Activated CD4-positive, CD25-positive, alpha-beta regulatory T cell treated with anti-CD3 and anti-CD28 coated beads, Interleukin-2, amount 50 U/mL, for 72 hours (primary cell): ENCODE results near the gene GOLGA6A.

Source experiments
- DNase-seq: peaks from one replicate; pipeline ENCODE4 v3.0.0; 2021

GOLGA6A gene

DNA sequence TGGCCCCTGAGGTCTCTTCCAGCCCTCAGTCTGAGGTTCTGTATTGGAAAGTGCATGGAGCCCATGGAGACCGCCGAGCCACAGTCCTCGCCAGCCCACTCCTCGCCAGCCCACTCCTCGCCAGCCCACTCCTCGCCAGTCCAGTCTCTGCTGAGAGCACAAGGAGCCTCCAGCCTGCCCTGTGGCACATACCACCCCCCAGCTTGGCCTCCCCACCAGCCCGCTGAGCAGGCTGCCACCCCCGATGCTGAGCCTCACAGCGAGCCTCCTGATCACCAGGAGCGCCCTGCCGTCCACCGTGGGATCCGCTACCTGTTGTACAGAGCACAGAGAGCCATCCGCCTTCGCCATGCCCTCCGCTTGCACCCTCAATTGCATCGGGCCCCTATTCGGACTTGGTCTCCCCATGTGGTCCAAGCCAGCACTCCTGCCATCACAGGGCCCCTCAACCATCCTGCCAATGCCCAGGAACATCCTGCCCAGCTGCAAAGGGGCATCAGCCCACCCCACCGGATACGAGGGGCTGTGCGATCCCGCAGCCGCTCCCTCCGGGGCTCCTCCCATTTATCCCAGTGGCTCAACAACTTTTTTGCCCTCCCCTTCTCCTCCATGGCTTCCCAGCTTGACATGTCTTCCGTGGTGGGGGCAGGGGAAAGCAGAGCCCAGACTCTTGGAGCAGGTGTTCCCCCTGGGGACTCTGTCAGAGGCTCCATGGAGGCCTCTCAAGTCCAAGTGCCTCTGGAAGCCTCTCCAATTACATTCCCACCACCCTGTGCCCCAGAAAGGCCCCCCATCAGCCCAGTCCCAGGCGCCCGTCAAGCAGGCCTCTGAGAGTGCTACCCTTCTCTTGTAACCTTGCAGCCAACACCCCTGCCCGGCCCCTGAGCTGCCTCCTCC, 47.0 kb downstream of the GOLGA6A start:
- no peak for DNase-seq

DNA sequence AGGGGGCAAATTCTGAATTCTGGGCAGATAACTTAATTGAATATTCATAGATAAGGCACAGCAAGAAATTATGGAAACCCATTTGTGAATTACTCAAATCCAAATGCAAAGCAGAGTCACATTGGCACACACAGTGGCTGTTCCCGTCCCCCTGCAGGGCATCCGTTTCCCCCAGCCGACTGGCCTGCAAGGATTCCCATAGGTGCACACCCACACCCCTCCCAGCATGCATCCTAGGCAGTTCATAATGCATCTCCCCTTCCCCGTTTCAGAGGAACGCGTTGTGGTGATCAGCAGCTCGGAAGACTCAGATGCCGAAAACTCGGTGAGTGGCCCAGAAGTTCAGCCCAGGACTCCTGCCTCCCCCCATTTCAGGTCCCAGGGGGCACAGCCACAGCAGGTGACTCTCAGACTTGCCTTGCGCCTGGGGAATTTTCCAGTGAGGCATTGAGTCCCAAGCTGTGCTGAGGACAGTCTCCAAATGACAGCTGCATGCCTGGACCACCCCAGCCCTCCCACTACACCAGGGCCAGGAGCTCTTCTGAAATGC, 48.1 kb downstream of the GOLGA6A start:
- no peak for DNase-seq

DNA sequence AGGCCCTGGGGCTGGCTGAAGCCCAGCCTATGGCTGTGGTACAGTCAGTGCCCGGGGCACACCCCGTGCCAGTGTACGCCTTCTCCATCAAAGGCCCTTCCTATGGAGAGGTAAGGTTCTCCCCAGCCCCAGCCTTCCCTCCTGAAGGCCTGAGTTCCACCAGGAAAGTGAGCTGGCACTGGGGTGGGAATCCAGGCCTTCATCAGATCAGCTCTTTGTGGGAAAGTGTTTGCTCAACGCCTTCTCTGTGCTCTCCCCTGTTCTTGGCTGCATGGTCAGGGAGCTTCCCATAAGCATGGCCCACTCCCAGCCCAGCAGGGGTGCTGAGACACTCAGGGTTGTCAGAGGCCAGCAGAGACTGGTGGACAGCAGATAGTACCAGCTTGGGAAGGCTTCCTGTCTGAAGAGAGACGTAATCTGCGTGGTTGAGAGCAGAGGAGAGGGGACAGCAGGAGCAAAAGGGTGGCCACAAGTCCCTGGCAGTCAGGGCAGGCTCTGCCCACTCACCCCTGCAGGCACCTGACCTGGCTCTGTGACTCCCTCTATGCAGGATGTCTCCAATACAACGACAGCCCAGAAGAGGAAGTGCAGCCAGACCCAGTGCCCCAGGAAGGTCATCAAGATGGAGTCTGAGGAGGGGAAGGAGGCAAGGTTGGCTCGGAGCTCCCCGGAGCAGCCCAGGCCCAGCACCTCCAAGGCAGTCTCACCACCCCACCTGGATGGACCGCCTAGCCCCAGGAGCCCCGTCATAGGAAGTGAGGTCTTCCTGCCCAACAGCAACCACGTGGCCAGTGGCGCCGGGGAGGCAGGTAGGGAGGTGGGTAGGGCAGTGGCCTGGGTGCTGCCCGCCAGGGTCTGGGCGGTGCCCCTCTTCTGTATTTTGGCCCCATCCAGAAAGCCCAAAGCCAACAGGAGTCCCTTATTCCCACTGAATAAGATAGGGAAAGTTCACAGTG, 49.5 kb downstream of the GOLGA6A start:
- no peak for DNase-seq

DNA sequence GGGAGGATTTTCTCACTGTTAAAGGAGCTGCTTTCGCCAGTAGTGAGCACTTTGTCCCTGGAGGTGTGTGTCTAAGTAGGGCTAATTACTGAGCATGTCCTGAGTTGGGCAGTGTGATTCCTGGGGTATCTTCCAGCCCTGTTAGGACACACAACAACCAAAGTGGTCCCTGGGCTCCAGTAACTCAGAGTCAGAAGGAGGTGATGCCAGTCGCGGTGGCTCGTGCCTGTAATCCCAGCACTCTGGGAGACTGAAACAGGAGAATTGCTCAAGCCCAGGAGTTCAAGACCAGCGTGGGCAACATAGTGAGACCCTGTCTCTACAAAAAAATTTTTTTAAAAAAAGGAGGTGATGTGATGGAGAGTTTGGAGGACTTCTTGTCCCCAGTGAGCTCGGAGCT, 50.3 kb downstream of the GOLGA6A start:
- DNase-seq = no peak

DNA sequence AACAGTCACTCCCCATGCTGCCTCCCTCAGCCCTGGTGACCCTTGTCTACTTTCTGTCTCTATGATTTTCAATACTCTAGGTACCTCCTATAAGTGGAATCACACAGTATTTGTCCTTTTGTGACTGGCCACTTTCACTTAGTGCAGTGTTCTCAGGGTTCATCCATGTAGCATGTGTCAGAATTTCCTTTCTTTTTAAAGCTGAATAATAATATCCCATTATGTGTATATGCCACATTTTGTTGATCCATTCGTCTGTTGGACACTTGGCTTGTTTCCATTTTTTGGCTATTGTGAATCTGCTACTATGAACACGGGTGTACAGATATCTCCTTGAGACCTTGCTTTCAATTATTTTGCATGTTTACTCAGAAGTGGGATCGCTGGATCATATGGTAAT, 53.7 kb downstream of the GOLGA6A start:
- no peak for DNase-seq

DNA sequence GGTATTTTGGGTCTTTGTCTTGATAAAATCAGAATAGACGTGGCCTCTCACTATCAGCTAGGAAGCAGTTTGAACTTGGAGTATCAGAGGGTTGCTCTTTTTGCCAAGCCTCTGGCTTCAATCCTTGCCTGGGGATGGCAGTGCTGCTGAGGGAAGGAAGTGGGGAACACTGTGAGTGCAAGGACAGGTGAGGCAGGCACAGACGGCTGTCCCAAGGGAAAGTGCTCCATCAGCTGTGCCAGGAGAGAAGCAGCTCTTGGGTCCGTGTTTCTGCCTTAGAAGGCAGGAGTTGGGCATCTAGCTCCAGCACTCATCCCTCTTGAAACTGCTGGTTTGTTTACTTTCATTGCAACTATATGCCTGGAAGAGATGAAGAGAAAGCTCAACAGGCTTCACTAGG, 54.7 kb downstream of the GOLGA6A start:
- no peak for DNase-seq

DNA sequence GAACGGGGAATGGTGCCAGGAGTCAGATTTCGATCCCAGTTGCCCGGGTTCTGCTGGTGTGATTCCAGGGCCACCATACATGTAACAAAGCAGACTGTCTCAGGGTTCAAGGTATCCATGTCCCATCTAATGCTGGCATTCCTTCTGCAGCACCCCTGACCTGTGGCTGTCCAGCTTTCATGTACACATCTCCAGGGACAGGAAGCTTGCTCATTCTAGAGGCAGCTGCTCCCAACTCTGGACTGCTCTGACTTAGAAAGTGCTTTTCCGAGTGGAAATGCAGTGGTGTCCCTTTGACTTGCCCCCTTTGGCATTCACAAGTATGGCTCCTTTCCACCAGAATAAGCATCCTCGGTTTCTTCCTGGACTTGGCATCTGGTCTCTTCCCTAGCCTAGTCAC, 56.9 kb downstream of the GOLGA6A start:
- DNase-seq = no peak

DNA sequence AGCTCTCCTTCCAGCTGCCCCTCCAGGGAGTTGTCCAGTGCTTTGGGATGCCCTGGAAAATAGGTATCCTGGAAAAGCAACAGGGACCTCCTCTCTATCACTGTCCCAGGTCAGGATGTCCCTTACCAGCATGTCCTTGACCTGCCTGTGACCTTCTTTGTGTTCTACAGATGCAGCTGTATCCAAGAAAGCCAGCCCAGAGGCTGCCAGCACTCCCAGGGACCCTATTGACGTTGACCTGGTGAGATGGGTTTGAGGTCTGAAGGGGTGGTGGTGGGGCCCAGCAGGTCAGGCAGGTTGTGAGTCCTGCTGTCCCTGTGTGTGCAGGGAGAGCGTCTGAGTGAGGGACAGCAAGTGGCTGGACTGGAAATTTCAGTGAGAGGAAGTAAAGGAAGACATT, 57.7 kb downstream of the GOLGA6A start:
- no peak for DNase-seq

DNA sequence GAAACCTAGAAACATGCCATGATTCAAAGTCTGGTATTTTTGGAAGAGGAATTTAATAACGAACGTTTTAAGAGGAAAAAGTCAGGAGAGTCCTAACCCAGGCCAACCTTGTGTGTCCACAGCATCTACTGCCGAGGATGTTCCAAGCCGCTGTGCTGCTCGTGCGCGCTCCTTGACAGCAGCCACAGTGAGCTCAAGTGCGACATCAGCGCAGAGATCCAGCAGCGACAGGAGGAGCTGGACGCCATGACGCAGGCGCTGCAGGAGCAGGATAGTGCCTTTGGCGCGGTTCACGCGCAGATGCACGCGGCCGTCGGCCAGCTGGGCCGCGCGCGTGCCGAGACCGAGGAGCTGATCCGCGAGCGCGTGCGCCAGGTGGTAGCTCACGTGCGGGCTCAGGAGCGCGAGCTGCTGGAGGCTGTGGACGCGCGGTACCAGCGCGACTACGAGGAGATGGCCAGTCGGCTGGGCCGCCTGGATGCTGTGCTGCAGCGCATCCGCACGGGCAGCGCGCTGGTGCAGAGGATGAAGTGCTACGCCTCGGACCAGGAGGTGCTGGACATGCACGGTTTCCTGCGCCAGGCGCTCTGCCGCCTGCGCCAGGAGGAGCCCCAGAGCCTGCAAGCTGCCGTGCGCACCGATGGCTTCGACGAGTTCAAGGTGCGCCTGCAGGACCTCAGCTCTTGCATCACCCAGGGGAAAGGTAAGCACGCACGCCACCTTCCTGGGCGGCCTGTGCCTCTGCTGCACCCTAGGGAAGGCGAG, 59.5 kb downstream of the GOLGA6A start:
- no peak for DNase-seq
